H9 (cell line): ENCODE measurements around the gene TRAF7. TPM values are rescaled to one million over a fixed set of nuclear protein-coding genes. Genes with fewer than 3 reads are reported as not detected.
"Not testable (repeated sequence)": the region's sequence is repeated elsewhere in the genome, so short reads cannot be mapped to it uniquely, and the experiment has no call there.

Experiments
- DNase-seq: peaks from one replicate; pipeline ENCODE4 v3.0.0-alpha.2; 2017
- H2AFZ ChIP-seq: one replicate; pipeline ENCODE4 v1.6.1; 2013; ENCODE audit warnings: mild to moderate bottlenecking, low read length, control low read depth, moderate library complexity
- H2AK5ac ChIP-seq: 2 replicates; pipeline ENCODE4 v1.6.1; 2013; ENCODE audit warnings: low read length, control low read depth, mixed read lengths; ENCODE audit not compliant: insufficient read length
- H2BK120ac ChIP-seq: one replicate; pipeline ENCODE4 v1.6.1; 2013; ENCODE audit warnings: low read depth, mild to moderate bottlenecking, low read length, control low read depth, inconsistent platforms; ENCODE audit not compliant: poor library complexity, severe bottlenecking
- H2BK12ac ChIP-seq: 2 replicates; pipeline ENCODE4 v1.6.1; 2013; ENCODE audit warnings: low read length, control low read depth, mixed read lengths, low read depth; ENCODE audit not compliant: insufficient read length
- H2BK15ac ChIP-seq: 2 replicates; pipeline ENCODE4 v1.6.1; 2013; ENCODE audit warnings: low read depth, low read length, control low read depth
- H2BK20ac ChIP-seq: one replicate; pipeline ENCODE4 v1.6.1; 2013; ENCODE audit warnings: low read depth, mild to moderate bottlenecking, low read length, control low read depth, inconsistent platforms; ENCODE audit not compliant: poor library complexity, severe bottlenecking
- H2BK5ac ChIP-seq: 2 replicates; pipeline ENCODE4 v1.6.1; 2013; ENCODE audit warnings: low read length, control low read depth, mixed read lengths; ENCODE audit not compliant: insufficient read length
- H3K14ac ChIP-seq: 2 replicates; pipeline ENCODE4 v1.6.1; 2013; ENCODE audit warnings: low read length, control low read depth; ENCODE audit not compliant: insufficient read depth
- H3K18ac ChIP-seq: 2 replicates; pipeline ENCODE4 v1.6.1; 2013; ENCODE audit warnings: low read depth, mild to moderate bottlenecking, mixed read lengths, low read length, control low read depth; ENCODE audit not compliant: insufficient read length
- H3K23ac ChIP-seq: 2 replicates; pipeline ENCODE4 v1.6.1; 2013; ENCODE audit warnings: low read length, control low read depth, mixed read lengths, low read depth; ENCODE audit not compliant: insufficient read length
- H3K23me2 ChIP-seq: 2 replicates; pipeline ENCODE4 v1.6.1; 2013; ENCODE audit warnings: low read depth, mild to moderate bottlenecking, mixed read lengths, low read length, control low read depth; ENCODE audit not compliant: insufficient read length, poor library complexity, severe bottlenecking
- H3K27ac ChIP-seq: 2 replicates; pipeline ENCODE4 v1.5.1; 2013; ENCODE audit warnings: low read length, control low read depth, mixed read lengths, low read depth; ENCODE audit not compliant: insufficient read length
- H3K27me3 ChIP-seq: 2 replicates; pipeline ENCODE4 v1.6.1; 2013; ENCODE audit warnings: low read length, control low read depth, inconsistent platforms; ENCODE audit not compliant: insufficient read depth
- H3K4ac ChIP-seq: 2 replicates; pipeline ENCODE4 v1.6.1; 2013; ENCODE audit warnings: low read depth, mild to moderate bottlenecking, control low read depth, inconsistent platforms, low read length, moderate library complexity
- H3K4me1 ChIP-seq: 2 replicates; pipeline ENCODE4 v1.6.1; 2013; ENCODE audit warnings: low read length, control low read depth, inconsistent platforms; ENCODE audit not compliant: insufficient read depth
- H3K4me2 ChIP-seq: 2 replicates; pipeline ENCODE4 v1.6.1; 2013; ENCODE audit warnings: low read length, control low read depth, mixed read lengths; ENCODE audit not compliant: insufficient read length, insufficient read depth
- H3K56ac ChIP-seq: 2 replicates; pipeline ENCODE4 v1.6.1; 2013; ENCODE audit warnings: low read depth, mild to moderate bottlenecking, mixed read lengths, low read length, control low read depth; ENCODE audit not compliant: insufficient read length
- H3K79me1 ChIP-seq: 2 replicates; pipeline ENCODE4 v1.6.1; 2013; ENCODE audit warnings: low read depth, mild to moderate bottlenecking, moderate library complexity, low read length, control low read depth, inconsistent platforms; ENCODE audit not compliant: insufficient read depth, poor library complexity, severe bottlenecking
- H3K79me2 ChIP-seq: 2 replicates; pipeline ENCODE4 v1.6.1; 2013; ENCODE audit warnings: low read length, control low read depth, inconsistent platforms; ENCODE audit not compliant: insufficient read depth
- H3K9ac ChIP-seq: 2 replicates; pipeline ENCODE4 v1.6.1; 2013; ENCODE audit warnings: low read length, control low read depth, mixed read lengths; ENCODE audit not compliant: insufficient read length; ENCODE audit errors: extremely low read depth
- H3K9me3 ChIP-seq: one replicate; pipeline ENCODE4 v1.6.1; 2013; ENCODE audit warnings: low read depth, low read length, inconsistent platforms; ENCODE audit not compliant: control insufficient read depth
- H3T11ph ChIP-seq: one replicate; pipeline ENCODE4 v1.6.1; 2013; ENCODE audit warnings: mild to moderate bottlenecking, low read length, control low read depth, inconsistent platforms
- H4K20me1 ChIP-seq: one replicate; pipeline ENCODE4 v1.6.1; 2013; ENCODE audit not compliant: control insufficient read depth, insufficient read length, insufficient read depth
- H4K5ac ChIP-seq: 2 replicates; pipeline ENCODE4 v1.6.1; 2013; ENCODE audit warnings: low read depth, mild to moderate bottlenecking, mixed read lengths, low read length, control low read depth; ENCODE audit not compliant: insufficient read length
- H4K8ac ChIP-seq: replicated peaks from 2 replicates; pipeline ENCODE4 v1.6.1; 2013; ENCODE audit warnings: low read length, control low read depth, mixed read lengths, low read depth; ENCODE audit not compliant: insufficient read length
- H4K91ac ChIP-seq: 2 replicates; pipeline ENCODE4 v1.6.1; 2013; ENCODE audit warnings: low read depth, mild to moderate bottlenecking, moderate library complexity, mixed read lengths, low read length, control low read depth; ENCODE audit not compliant: insufficient read length
- H3K27ac Mint-ChIP-seq, 3 experiments: 2 replicates in 2 of 3; 3 replicates in 1 of 3; pipeline ENCODE4 v1.8.0; 2020 to 2021; ENCODE audit warnings: mixed read lengths in 3 of 3, mild to moderate bottlenecking in 1 of 3, moderate library complexity in 1 of 3
- H3K27me3 Mint-ChIP-seq: 2 replicates; pipeline ENCODE4 v1.8.0; 2021; ENCODE audit warnings: low read depth, mild to moderate bottlenecking, moderate library complexity, mixed read lengths
- H3K36me3 Mint-ChIP-seq, 3 experiments: 2 replicates in 2 of 3; 3 replicates in 1 of 3; pipeline ENCODE4 v1.8.0; 2020 to 2021; ENCODE audit warnings: low read depth in 3 of 3, mixed read lengths in 3 of 3; ENCODE audit not compliant: insufficient read depth in 1 of 3
- H3K4me1 Mint-ChIP-seq, 2 experiments: 2 replicates each; pipeline ENCODE4 v1.8.0; 2020; ENCODE audit warnings: mixed read lengths in 2 of 2
- H3K4me3 Mint-ChIP-seq, 2 experiments: 2 replicates in 1 of 2; 3 replicates in 1 of 2; pipeline ENCODE4 v1.8.0; 2020 to 2021; ENCODE audit warnings: mild to moderate bottlenecking in 2 of 2, mixed read lengths in 2 of 2, moderate library complexity in 1 of 2
- H3K9me3 Mint-ChIP-seq, 2 experiments: 2 replicates in 1 of 2; 3 replicates in 1 of 2; pipeline ENCODE4 v1.8.0; 2020; ENCODE audit warnings: mild to moderate bottlenecking in 2 of 2, mixed read lengths in 2 of 2, moderate library complexity in 1 of 2
- WGBS: extraction: QIAGEN DNeasy Blood & Tissue Kit; methylation state at CpG from one replicate; pipeline ENCODE4 v1.1.7; 2013; ENCODE audit warnings: missing lambda C conversion rate, low lambda C conversion rate, mixed read lengths; ENCODE audit not compliant: insufficient read length; ENCODE audit errors: extremely low coverage; 5-methylcytosine and 5-hydroxymethylcytosine counted together
- total RNA-seq: library from RNA; stranded (reverse); gene quantifications from 2 replicates; pipeline ENCODE4 v1.2.1, GENCODE V29; 2021

Gene TRAF7
- total RNA-seq, 1 experiment from 2014 or later = 108 TPM

DNA sequence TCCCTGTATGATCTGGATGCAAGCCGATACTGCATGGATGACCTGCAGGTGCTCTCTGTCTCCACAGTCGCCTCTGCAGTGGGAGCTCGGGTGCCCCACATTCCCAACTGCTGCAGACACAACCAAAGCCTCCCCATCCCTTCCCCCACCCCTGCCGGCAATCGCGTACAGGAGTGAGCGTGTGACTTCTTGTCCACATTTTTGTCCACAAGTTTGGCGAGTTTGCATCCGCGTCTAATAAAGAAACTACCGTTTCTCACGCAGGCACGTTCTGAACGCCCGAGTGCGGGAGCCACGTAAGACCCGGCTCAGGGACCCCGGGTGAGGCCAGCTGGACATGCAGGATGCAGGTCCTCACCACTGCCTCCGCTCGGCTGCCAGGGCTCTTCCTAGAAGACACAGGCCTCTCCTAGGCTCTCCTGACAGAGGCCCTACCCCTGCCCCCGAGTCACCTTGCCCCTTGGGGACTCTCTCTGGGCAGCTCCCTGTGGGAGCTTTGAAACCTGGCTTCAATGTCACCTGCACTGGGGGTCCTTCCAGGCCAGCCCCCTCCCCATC, 25.6 kb upstream of the TRAF7 start:
- not testable (repeated sequence) for DNase-seq, H3T11ph ChIP-seq, H3K9ac ChIP-seq, H3K4ac ChIP-seq, H3K9me3 Mint-ChIP-seq, H3K27ac ChIP-seq, H3K18ac ChIP-seq, H3K23me2 ChIP-seq, H3K4me2 ChIP-seq, H3K27me3 ChIP-seq, H2BK5ac ChIP-seq, H3K23ac ChIP-seq, H2AFZ ChIP-seq, H3K27me3 Mint-ChIP-seq, H3K27ac Mint-ChIP-seq, H2BK12ac ChIP-seq, H3K56ac ChIP-seq, H4K8ac ChIP-seq, H4K91ac ChIP-seq, H3K79me1 ChIP-seq, H4K5ac ChIP-seq, H2AK5ac ChIP-seq, H2BK20ac ChIP-seq, H3K4me3 Mint-ChIP-seq, H3K14ac ChIP-seq, H3K4me1 ChIP-seq, H3K36me3 Mint-ChIP-seq, H3K9me3 ChIP-seq, H4K20me1 ChIP-seq, H2BK120ac ChIP-seq, H3K79me2 ChIP-seq, H2BK15ac ChIP-seq
- H3K4me1 Mint-ChIP-seq = peaks cover 18 to 24% of the 10 kb centered on the region in 2 experiments
- WGBS = no CpG with 5 or more reads among the region's 22 CpGs

DNA sequence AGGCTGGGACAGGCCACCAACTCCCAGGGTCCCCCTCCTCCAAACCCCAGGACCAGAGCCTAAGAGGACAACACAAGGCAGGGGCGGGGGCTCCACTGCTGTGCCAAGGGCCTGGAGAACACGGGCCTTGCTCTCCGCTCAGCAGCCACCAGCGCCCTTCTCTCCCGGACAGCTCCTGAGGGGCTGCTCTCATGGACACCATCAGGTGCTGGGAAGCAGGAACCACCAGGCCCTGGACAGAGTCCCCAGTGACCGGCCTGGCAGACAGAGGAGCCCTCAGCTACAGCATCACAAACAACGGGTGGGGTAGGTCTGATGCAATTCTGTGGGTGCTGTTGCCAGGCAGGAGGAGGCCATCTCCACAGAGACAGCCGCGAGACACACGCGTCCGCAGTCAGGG, 21.8 kb upstream of the TRAF7 start:
- not testable (repeated sequence) for H3K14ac ChIP-seq, DNase-seq, H2AFZ ChIP-seq, H2BK15ac ChIP-seq, H3K79me1 ChIP-seq, H3K27ac ChIP-seq, H3K27me3 ChIP-seq, H3K9me3 Mint-ChIP-seq, H2BK5ac ChIP-seq, H3K36me3 Mint-ChIP-seq, H3K56ac ChIP-seq, H3K4me3 Mint-ChIP-seq, H3K4me1 Mint-ChIP-seq, H2BK120ac ChIP-seq, H3K9me3 ChIP-seq, H2BK20ac ChIP-seq, H3K4ac ChIP-seq, H3T11ph ChIP-seq, H3K4me1 ChIP-seq, H4K91ac ChIP-seq, H4K8ac ChIP-seq, H3K23me2 ChIP-seq, H3K9ac ChIP-seq, H2AK5ac ChIP-seq, H3K23ac ChIP-seq, H3K18ac ChIP-seq, H2BK12ac ChIP-seq, H3K27ac Mint-ChIP-seq, H3K79me2 ChIP-seq, H3K4me2 ChIP-seq, H4K20me1 ChIP-seq, H3K27me3 Mint-ChIP-seq, H4K5ac ChIP-seq
- no CpG with 5 or more reads among the region's 12 CpGs for WGBS
